Measurements from ENCODE around the gene POFUT2. TPM values are rescaled to one million over a fixed set of nuclear protein-coding genes. Genes with fewer than 3 reads are reported as not detected.

The POFUT2 gene
- total and polyA plus RNA-seq, 12 donors, result 13.1 to 68.9 (median 32.9) TPM

GRCh38 chr21:45283035-45283610 is 4.6 kb downstream of the POFUT2 start:
- H3K4me1 ChIP-seq (replicated peaks in 1 of 2), result peaks cover 6 to 19% of the 10 kb centered on the region in 2 donors
- TF ChIP-seq POLR2A (IDR thresholded peaks at IDR 0.05) (no peak), CTCF (IDR thresholded peaks at IDR 0.05) (no peak)
- no peaks in the 10 kb centered on the region for H3K9me3 ChIP-seq (replicated peaks in 1 of 3)
- WGBS, 4 donors, result 88 to 92% (median 89%) methylated on average over 13 to 29 of the region's 31 CpGs
- H3K27ac ChIP-seq, result no peak overlapping the region
- H3K4me3 ChIP-seq, result no peak overlapping the region
- peak in 4 of 7 donors; percentile 0 to 16 (median 10) for DNase-seq
- intact Hi-C loops (cut with DNase I), result no loop called here
- no peaks in the 10 kb centered on the region for H3K27me3 ChIP-seq
- peaks cover 0 to 67% of the 10 kb centered on the region in 2 donors for H3K36me3 ChIP-seq (replicated peaks in 1 of 2)

DNA sequence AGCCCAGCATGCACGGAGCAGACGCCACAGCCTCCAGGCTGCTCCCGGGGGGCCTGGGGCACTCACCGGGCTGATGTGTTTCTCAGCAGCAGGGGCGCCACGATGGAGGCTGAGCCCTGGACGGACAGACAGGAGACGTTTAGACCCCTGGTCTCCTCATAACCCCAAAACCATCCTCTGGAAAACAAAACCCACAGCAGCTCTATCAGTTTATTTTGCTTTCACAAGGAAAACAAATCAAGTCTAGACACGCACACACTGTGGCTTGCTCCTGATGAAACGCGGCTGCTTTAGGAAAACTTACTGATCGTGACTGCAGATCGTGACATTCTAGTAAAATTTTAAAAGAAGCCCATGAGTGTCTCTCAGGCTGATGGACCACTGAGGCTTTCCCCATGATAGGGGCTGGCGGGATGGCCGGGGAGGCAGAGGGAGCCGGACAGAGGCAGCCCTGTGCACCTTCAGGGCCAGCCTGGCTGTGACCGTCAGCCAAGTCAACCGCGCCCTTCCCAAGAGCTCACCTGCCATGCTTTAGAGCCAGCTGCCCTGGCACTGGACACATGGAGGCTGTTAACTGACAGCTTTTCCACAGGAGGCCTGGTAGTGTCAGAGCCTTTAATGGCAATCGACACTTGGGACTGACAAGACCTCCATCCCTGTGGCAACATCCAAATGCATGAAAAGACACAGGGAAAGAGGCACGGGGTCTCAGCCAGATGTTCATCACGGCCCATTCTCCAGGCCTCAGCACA is 5.2 kb downstream of the POFUT2 start:
- intact Hi-C loops (cut with DNase I), result no loop called here
- H3K27me3 ChIP-seq, result no peaks in the 10 kb centered on the region
- no peaks in the 10 kb centered on the region for H3K9me3 ChIP-seq (replicated peaks in 1 of 3)
- peaks cover 6 to 19% of the 10 kb centered on the region in 2 donors for H3K4me1 ChIP-seq (replicated peaks in 1 of 2)
- TF ChIP-seq POLR2A (IDR thresholded peaks at IDR 0.05), result no peak
- no peak for TF ChIP-seq CTCF (IDR thresholded peaks at IDR 0.05)
- 92 to 94% (median 92%) methylated on average over 10 to 22 of the region's 22 CpGs for WGBS, 4 donors
- peaks cover 0 to 73% of the 10 kb centered on the region in 2 donors for H3K36me3 ChIP-seq (replicated peaks in 1 of 2)
- H3K27ac ChIP-seq, result no peak overlapping the region
- peak in 5 of 7 donors; percentile 0 to 49 (median 15) for DNase-seq
- H3K4me3 ChIP-seq, result no peak overlapping the region

- Histone ChIP-seq H3K27ac (no peak overlapping the region), H3K4me3 (no peak overlapping the region), H3K4me1 (replicated peaks in 1 of 2) (peaks cover 2 to 17% of the 10 kb centered on the region in 2 donors), H3K36me3 (replicated peaks in 1 of 2) (peaks cover 0 to 81% of the 10 kb centered on the region in 2 donors), H3K27me3 (no peaks in the 10 kb centered on the region), H3K9me3 (replicated peaks in 1 of 3) (no peaks in the 10 kb centered on the region)
- WGBS, 4 donors, result 90 to 93% (median 91%) methylated on average over 25 to 32 of the region's 32 CpGs
- DNase-seq, result peak in 6 of 7 donors; percentile 1 to 45 (median 10)
- TF ChIP-seq POLR2A (IDR thresholded peaks at IDR 0.05) (no peak), CTCF (IDR thresholded peaks at IDR 0.05) (no peak)
- intact Hi-C loops (cut with DNase I), result no loop called here
Measured at GRCh38 chr21:45281411-45282282, 6.0 kb downstream of the POFUT2 start.

GRCh38 chr21:45280969-45281368 is 6.7 kb downstream of the POFUT2 start:
- Histone ChIP-seq H3K4me1 (replicated peaks in 1 of 2) (peaks cover 0 to 12% of the 10 kb centered on the region in 2 donors), H3K36me3 (replicated peaks in 1 of 2) (peaks cover 0 to 88% of the 10 kb centered on the region in 2 donors), H3K27ac (no peak overlapping the region), H3K27me3 (no peaks in the 10 kb centered on the region), H3K9me3 (replicated peaks in 1 of 3) (no peaks in the 10 kb centered on the region), H3K4me3 (no peak overlapping the region)
- WGBS, 4 donors, result 88 to 94% (median 92%) methylated on average over 9 of the region's 9 CpGs
- intact Hi-C loops (cut with DNase I), result no loop called here
- DNase-seq, result peak in 2 of 7 donors; percentile 8 to 36
- TF ChIP-seq POLR2A (IDR thresholded peaks at IDR 0.05) (no peak), CTCF (IDR thresholded peaks at IDR 0.05) (no peak)

Data from adrenal gland (tissue), 12 donors.